Pancreas (tissue), 10 donors: ENCODE results near the gene IFI44L. TPM values are rescaled to one million over a fixed set of nuclear protein-coding genes. Genes with fewer than 3 reads are reported as not detected.

Experiments used
- ATAC-seq, 4 donors: fragments of 200-7000 bp; cut with Tn5 transposase; one replicate each; pipeline versions ENCODE4 v1.8.0 to v1.9.1; 2020; ENCODE audit warnings: mild to moderate bottlenecking in 4 of 4, moderate library complexity in 4 of 4
- DNase-seq, 6 donors: peaks; one replicate each; pipeline ENCODE4 v3.0.0-alpha.2; 2020
- FAIRE-seq: peaks from 2 replicates; lab custom pipeline; 2012; peaks lifted over from hg19 to GRCh38; lab: Jason Lieb, UNC
- H3K27ac ChIP-seq, 4 donors: fragments of 200-600 bp; sonication (generic); 1 replicate in 3 of 4; 2 replicates in 1 of 4; pipeline versions ENCODE4 v1.5.0 to v1.8.0; 2020
- H3K27me3 ChIP-seq, 4 donors: fragments of 200-600 bp; one replicate each; pipeline ENCODE4 v1.8.0; 2021
- H3K36me3 ChIP-seq, 3 donors: fragments of 200-600 bp; sonication (generic) in 1 of 3; one replicate each; pipeline versions ENCODE4 v1.5.0 to v1.8.0; 2020 to 2021
- H3K4me1 ChIP-seq, 3 donors: fragments of 200-600 bp; one replicate each; pipeline ENCODE4 v1.8.0; 2021
- H3K4me3 ChIP-seq, 4 donors: fragments of 200-600 bp; sonication (generic) in 2 of 4; one replicate each; pipeline versions ENCODE4 v1.5.0 to v1.8.0; 2020 to 2021
- H3K9me3 ChIP-seq, 4 donors: fragments of 200-600 bp; one replicate each; pipeline ENCODE4 v1.8.0; 2021
- CTCF ChIP-seq, 4 donors: fragments of 200-600 bp; sonication (generic) in 3 of 4; IDR thresholded peaks; one replicate each; pipeline versions ENCODE4 v1.5.0 to v1.8.0; 2021; ENCODE audit warnings: antibody characterized with exemption in 4 of 4
- WGBS, 2 donors: extraction: QIAGEN DNeasy Blood & Tissue Kit; methylation state at CpG; one replicate each; pipeline ENCODE4 v1.1.7; 2013; 5-methylcytosine and 5-hydroxymethylcytosine counted together
- intact Hi-C, 3 donors: fragments of 100-400 bp; cut with DNase I; formaldehyde crosslinking; loops; one replicate each; pipeline versions ENCODE4 v1.11.1 to v1.14.2; 2022
- polyA plus RNA-seq, 2 donors: library from polyadenylated mRNA; stranded (reverse); fragments of 200-250 nt; gene quantifications; one replicate each; pipeline ENCODE4 v1.2.3, GENCODE V29; 2013
- total RNA-seq, 6 donors: library from RNA; stranded (reverse); fragmentation: NEBNext Ultra II Directional in 4 of 6; extraction: Animal tissue kit (Norgen Biotek cat#: 25700) in 4 of 6; gene quantifications; one replicate each; pipeline versions ENCODE4 v1.2.1 to v1.2.4, GENCODE V29; 2021 to 2023
- donor health status: healthy with polysubstance abuse.
- donor health status: DM: no; HTN: no; CAD: no; lungs with moderate emphysema.
- donor health status: DM: no; HTN: no; CAD: no.
- donor health status: control.
- donor health status: control.
- donor health status: Bipolar disorder and iron deficiency.
- donor health status: DM: yes; HTN: yes; CAD: no.
- donor health status: DM: no; HTN: no; CAD: no.
- donor health status: DM: no; HTN: no; CAD: no.
- donor health status: DM: yes; HTN: yes; CAD: no.

IFI44L gene
- 1 to 10 TPM in 4 of 6 donors, under 1 TPM in 2; 0.38 to 3.9 (median 1.8) TPM for total RNA-seq
- polyA plus RNA-seq = 1 to 10 TPM; 1.1 TPM

- FAIRE-seq = peak; percentile 54
Observed at GRCh38 chr1:78619803-78620579, at the start of gene IFI44L. IFI44L (plus strand) TSS chr1:78620448; CDS start chr1:78627916, 7,468 bp downstream.

GRCh38 chr1:78570539-78570938, 49.7 kb upstream of the IFI44L start:
- ATAC-seq (no peak), FAIRE-seq (no peak), DNase-seq (no peak)
- intact Hi-C loops = no loop called here
- Histone ChIP-seq H3K4me3 (no peak overlapping the region), H3K27me3 (no peaks in the 10 kb centered on the region), H3K27ac (no peak overlapping the region), H3K9me3 (no peaks in the 10 kb centered on the region), H3K4me1 (no peaks in the 10 kb centered on the region), H3K36me3 (no peaks in the 10 kb centered on the region)
- TF ChIP-seq CTCF (IDR thresholded peaks at IDR 0.05) = no peak
- 34 to 41% methylated on average over 2 of the region's 2 CpGs for WGBS, 2 donors

More at GRCh38 chr1:78619803-78620579, at the start of gene IFI44L:
- peak in 2 of 6 donors; percentile 12 to 25 for DNase-seq
- TF ChIP-seq CTCF (IDR thresholded peaks at IDR 0.05) = no peak
- peak in 3 of 4 donors; percentile 11 to 38 (median 34) for ATAC-seq
- Histone ChIP-seq H3K4me1 (peaks cover 0 to 6% (median 0%) of the 10 kb centered on the region in 3 donors), H3K9me3 (no peaks in the 10 kb centered on the region), H3K27me3 (no peaks in the 10 kb centered on the region), H3K4me3 (peak within 1 kb of the TSS in 2 of 4 donors; percentile 24 to 26), H3K27ac (peak within 1 kb of the TSS in 3 of 4 donors; percentile 6 to 46 (median 34)), H3K36me3 (no peaks in the 10 kb centered on the region)
- intact Hi-C loops = loop anchor here in 2 of 3 donors (5.0 to 10.0 kb wide), 2 partner anchors 52 to 55 kb away; no protein-coding TSS in a partner anchor
- WGBS, 2 donors = 28 to 35% methylated on average over 9 of the region's 9 CpGs

- no peaks in the 10 kb centered on the region for H3K9me3 ChIP-seq
- intact Hi-C loops = no loop called here
- H3K27ac ChIP-seq = no peak overlapping the region
- no peak overlapping the region for H3K4me3 ChIP-seq
- no peak for ATAC-seq
- H3K4me1 ChIP-seq = no peaks in the 10 kb centered on the region
- WGBS, 2 donors = 68% methylated on average over 9 of the region's 9 CpGs
- no peak for TF ChIP-seq CTCF (IDR thresholded peaks at IDR 0.05)
- H3K36me3 ChIP-seq = no peaks in the 10 kb centered on the region
- no peak for DNase-seq
- FAIRE-seq = no peak
- no peaks in the 10 kb centered on the region for H3K27me3 ChIP-seq
Observed at GRCh38 chr1:78577257-78578100, 42.8 kb upstream of the IFI44L start.

DNA sequence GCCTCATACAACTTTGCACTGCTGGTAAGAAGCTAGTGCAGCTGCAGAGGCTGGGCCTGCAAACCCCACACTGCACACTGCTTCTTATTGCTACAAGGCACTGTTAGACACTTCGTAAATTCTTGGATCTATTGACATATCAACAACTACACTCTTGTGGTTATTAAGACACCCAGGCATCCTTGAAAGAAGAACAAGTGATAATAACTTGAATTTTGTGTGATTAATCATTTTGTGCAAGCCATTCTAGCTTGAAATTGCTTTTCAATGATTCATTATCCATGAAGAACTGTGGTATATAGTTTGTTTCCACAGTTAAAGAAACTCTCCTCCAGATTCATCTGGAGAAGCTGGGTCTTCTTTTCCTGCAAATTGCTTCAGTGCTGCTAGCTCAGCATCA, 33.7 kb upstream of the IFI44L start:
- Histone ChIP-seq H3K36me3 (no peaks in the 10 kb centered on the region), H3K9me3 (no peaks in the 10 kb centered on the region), H3K27me3 (no peaks in the 10 kb centered on the region), H3K4me1 (no peaks in the 10 kb centered on the region), H3K4me3 (no peak overlapping the region), H3K27ac (no peak overlapping the region)
- no peak for FAIRE-seq
- WGBS, 2 donors = 68 to 92% methylated on average over 1 of the region's 1 CpG
- ATAC-seq = no peak
- no peak for TF ChIP-seq CTCF (IDR thresholded peaks at IDR 0.05)
- DNase-seq = no peak
- intact Hi-C loops = no loop called here
